Liver (tissue), 3 donors: Measurements from ENCODE around the gene ARVCF.

Source experiments
- GABPA ChIP-seq, 2 donors: IDR thresholded peaks in 1 of 2; conservative IDR thresholded peaks in 1 of 2; 2 replicates each; pipeline ENCODE4 v1.6.1; 2016; ENCODE audit warnings: antibody characterized with exemption in 2 of 2, mild to moderate bottlenecking in 1 of 2, moderate library complexity in 1 of 2
- JUND ChIP-seq, 2 donors: IDR thresholded peaks; 2 replicates each; pipeline ENCODE4 v1.6.1; 2016; ENCODE audit warnings: antibody characterized with exemption in 2 of 2
- MAX ChIP-seq: IDR thresholded peaks from 2 replicates; pipeline ENCODE4 v1.6.1; 2016; ENCODE audit warnings: antibody characterized with exemption
- RXRA ChIP-seq, 2 donors: IDR thresholded peaks; 2 replicates each; pipeline ENCODE4 v1.6.1; 2017 to 2018; ENCODE audit warnings: antibody characterized with exemption in 2 of 2, mild to moderate bottlenecking in 1 of 2
- TAF1 ChIP-seq: conservative IDR thresholded peaks from 2 replicates; pipeline ENCODE4 v1.6.1; 2016; ENCODE audit warnings: antibody characterized with exemption, mild to moderate bottlenecking
- YY1 ChIP-seq: IDR thresholded peaks from 2 replicates; pipeline ENCODE4 v1.6.1; 2016; ENCODE audit warnings: antibody characterized with exemption, mild to moderate bottlenecking
- ZBTB33 ChIP-seq: IDR thresholded peaks from 2 replicates; pipeline ENCODE4 v1.6.1; 2016; ENCODE audit warnings: antibody characterized with exemption
- TF ChIP-seq, protein P1 (sequence below): IDR thresholded peaks from 2 replicates; pipeline ENCODE4 v1.6.1; 2016; ENCODE audit warnings: antibody characterized with exemption, mild to moderate bottlenecking
- TF ChIP-seq, protein P2 (sequence below): fragments of 150-350 bp; IDR thresholded peaks from 2 replicates; pipeline ENCODE4 v1.5.1; 2017; ENCODE audit warnings: improper control_type of control experiment, low read depth, low read length; ENCODE audit not compliant: missing input control
- donor health status: healthy.
- donor health status: healthy.

DNA sequence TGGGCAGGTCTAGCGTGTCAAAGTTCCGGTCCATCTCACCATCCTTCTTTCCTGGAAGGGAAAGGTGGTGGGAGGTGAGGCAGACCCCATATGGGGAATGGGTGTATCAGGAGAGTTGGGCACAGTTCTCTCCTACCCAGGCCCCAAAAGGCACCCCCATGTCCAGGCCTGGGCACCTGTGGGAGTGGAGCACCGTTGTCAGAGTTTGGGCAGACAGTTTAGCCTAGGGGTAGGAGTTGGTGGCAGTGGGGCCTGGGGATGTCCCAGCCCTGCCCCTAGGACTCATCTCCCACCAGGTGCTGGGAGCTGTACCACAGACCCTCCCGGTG is 41.0 kb downstream of the ARVCF start:
- TF ChIP-seq, protein P1, sequence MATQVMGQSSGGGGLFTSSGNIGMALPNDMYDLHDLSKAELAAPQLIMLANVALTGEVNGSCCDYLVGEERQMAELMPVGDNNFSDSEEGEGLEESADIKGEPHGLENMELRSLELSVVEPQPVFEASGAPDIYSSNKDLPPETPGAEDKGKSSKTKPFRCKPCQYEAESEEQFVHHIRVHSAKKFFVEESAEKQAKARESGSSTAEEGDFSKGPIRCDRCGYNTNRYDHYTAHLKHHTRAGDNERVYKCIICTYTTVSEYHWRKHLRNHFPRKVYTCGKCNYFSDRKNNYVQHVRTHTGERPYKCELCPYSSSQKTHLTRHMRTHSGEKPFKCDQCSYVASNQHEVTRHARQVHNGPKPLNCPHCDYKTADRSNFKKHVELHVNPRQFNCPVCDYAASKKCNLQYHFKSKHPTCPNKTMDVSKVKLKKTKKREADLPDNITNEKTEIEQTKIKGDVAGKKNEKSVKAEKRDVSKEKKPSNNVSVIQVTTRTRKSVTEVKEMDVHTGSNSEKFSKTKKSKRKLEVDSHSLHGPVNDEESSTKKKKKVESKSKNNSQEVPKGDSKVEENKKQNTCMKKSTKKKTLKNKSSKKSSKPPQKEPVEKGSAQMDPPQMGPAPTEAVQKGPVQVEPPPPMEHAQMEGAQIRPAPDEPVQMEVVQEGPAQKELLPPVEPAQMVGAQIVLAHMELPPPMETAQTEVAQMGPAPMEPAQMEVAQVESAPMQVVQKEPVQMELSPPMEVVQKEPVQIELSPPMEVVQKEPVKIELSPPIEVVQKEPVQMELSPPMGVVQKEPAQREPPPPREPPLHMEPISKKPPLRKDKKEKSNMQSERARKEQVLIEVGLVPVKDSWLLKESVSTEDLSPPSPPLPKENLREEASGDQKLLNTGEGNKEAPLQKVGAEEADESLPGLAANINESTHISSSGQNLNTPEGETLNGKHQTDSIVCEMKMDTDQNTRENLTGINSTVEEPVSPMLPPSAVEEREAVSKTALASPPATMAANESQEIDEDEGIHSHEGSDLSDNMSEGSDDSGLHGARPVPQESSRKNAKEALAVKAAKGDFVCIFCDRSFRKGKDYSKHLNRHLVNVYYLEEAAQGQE, result no peak
- TF ChIP-seq, protein P2, sequence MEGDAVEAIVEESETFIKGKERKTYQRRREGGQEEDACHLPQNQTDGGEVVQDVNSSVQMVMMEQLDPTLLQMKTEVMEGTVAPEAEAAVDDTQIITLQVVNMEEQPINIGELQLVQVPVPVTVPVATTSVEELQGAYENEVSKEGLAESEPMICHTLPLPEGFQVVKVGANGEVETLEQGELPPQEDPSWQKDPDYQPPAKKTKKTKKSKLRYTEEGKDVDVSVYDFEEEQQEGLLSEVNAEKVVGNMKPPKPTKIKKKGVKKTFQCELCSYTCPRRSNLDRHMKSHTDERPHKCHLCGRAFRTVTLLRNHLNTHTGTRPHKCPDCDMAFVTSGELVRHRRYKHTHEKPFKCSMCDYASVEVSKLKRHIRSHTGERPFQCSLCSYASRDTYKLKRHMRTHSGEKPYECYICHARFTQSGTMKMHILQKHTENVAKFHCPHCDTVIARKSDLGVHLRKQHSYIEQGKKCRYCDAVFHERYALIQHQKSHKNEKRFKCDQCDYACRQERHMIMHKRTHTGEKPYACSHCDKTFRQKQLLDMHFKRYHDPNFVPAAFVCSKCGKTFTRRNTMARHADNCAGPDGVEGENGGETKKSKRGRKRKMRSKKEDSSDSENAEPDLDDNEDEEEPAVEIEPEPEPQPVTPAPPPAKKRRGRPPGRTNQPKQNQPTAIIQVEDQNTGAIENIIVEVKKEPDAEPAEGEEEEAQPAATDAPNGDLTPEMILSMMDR, result no peak
- TF ChIP-seq RXRA (IDR thresholded peaks at IDR 0.05) (no peak), MAX (no peak), JUND (IDR thresholded peaks at IDR 0.05) (no peak), TAF1 (no peak), YY1 (no peak), ZBTB33 (no peak), GABPA (IDR thresholded peaks at IDR 0.05 in 1 of 2, conservative IDR thresholded peaks at IDR 0.05 in 1 of 2) (no peak)
